Thyroid gland (tissue), 4 donors: Measurements from ENCODE around the gene INO80C. TPM values are rescaled to one million over a fixed set of nuclear protein-coding genes. Genes with fewer than 3 reads are reported as not detected.
"Not testable (repeated sequence)": the region's sequence is repeated elsewhere in the genome, so short reads cannot be mapped to it uniquely, and the experiment has no call there.

Experiments
- DNase-seq, 2 donors: peaks; one replicate each; pipeline ENCODE4 v3.0.0-alpha.2; 2019
- H3K27ac ChIP-seq, 3 donors: fragments of 200-600 bp; sonication (generic); 1 replicate in 2 of 3; 2 replicates in 1 of 3; pipeline ENCODE4 v1.5.1; 2016 to 2019; ENCODE audit warnings: mild to moderate bottlenecking in 1 of 3, moderate library complexity in 1 of 3
- H3K27me3 ChIP-seq: fragments of 200-600 bp; sonication (generic); one replicate; pipeline ENCODE4 v1.5.1; 2019
- H3K36me3 ChIP-seq, 2 donors: fragments of 200-600 bp; sonication (generic); one replicate each; pipeline ENCODE4 v1.5.1; 2016 to 2019
- H3K4me1 ChIP-seq, 2 donors: fragments of 200-600 bp; sonication (generic); one replicate each; pipeline ENCODE4 v1.5.1; 2017 to 2019
- H3K4me3 ChIP-seq, 3 donors: fragments of 200-600 bp; sonication (generic); replicated peaks in 1 of 3; 1 replicate in 2 of 3; 2 replicates in 1 of 3; pipeline ENCODE4 v1.5.1; 2016; ENCODE audit warnings: mild to moderate bottlenecking in 1 of 3
- H3K9me3 ChIP-seq: fragments of 200-600 bp; sonication (generic); one replicate; pipeline ENCODE4 v1.5.1; 2017
- POLR2A ChIP-seq, 2 donors: fragments of 450-650 bp; IDR thresholded peaks; one replicate each; pipeline ENCODE4 v1.6.1; 2017; ENCODE audit warnings: antibody characterized with exemption in 2 of 2, mild to moderate bottlenecking in 2 of 2, moderate library complexity in 1 of 2
- WGBS, 2 donors: methylation state at CpG; one replicate each; pipeline ENCODE4 v1.1.5; 2017; 5-methylcytosine and 5-hydroxymethylcytosine counted together
- intact Hi-C: fragments of 100-400 bp; cut with DNase I; formaldehyde crosslinking; loops from one replicate; pipeline ENCODE4 v1.15.1; 2023
- total RNA-seq, 4 donors: library from RNA; depleted of rRNA; stranded (reverse); fragments of >200 nt; gene quantifications; one replicate each; pipeline ENCODE4 v1.2.3, GENCODE V29; 2016
- TF ChIP-seq, protein P1 (sequence below), 6 experiments: fragments of 200-600 bp in 3 of 6; fragments of 450-650 bp in 3 of 6; sonication (generic) in 3 of 6; IDR thresholded peaks; one replicate each; pipeline ENCODE4 v1.5.1; 2016 to 2019; ENCODE audit warnings: antibody characterized with exemption in 6 of 6, mild to moderate bottlenecking in 2 of 6, inconsistent platforms in 1 of 6, moderate library complexity in 1 of 6

The INO80C gene
- total RNA-seq, 4 donors from 2014 or later = 5.1 to 19.3 (median 8.2) TPM

DNA sequence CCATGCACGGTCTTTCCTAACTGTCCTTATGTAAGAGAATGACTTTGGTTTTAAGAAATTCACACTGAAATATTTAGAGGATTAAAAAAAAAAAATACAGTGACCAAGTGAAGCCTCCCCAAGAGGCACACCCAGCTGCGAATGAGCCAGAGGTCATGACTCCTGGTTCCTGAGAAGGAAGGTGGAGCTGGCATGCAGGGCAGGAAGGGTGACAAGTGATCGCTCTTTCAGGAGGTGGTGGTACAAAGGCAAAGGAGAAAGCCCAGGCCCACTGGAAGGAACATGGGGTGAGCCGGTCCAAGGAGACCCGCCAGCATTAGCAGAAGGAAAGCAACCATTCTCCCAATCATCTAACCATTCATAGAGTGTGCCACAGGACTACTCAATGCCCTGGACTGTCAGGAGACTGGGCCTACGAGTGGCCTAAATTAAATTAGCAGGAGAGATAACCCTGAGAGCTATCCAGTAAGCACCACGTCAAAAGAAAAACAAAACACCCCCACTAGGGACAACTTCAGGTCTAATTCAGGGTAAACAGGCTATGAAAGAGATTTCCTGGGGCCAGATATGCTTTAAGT, 7.8 kb downstream of the INO80C start:
- H3K27me3 ChIP-seq = no peaks in the 10 kb centered on the region
- H3K27ac ChIP-seq = no peak overlapping the region
- H3K9me3 ChIP-seq = no peaks in the 10 kb centered on the region
- H3K4me3 ChIP-seq = no peak overlapping the region
- TF ChIP-seq, protein P1, sequence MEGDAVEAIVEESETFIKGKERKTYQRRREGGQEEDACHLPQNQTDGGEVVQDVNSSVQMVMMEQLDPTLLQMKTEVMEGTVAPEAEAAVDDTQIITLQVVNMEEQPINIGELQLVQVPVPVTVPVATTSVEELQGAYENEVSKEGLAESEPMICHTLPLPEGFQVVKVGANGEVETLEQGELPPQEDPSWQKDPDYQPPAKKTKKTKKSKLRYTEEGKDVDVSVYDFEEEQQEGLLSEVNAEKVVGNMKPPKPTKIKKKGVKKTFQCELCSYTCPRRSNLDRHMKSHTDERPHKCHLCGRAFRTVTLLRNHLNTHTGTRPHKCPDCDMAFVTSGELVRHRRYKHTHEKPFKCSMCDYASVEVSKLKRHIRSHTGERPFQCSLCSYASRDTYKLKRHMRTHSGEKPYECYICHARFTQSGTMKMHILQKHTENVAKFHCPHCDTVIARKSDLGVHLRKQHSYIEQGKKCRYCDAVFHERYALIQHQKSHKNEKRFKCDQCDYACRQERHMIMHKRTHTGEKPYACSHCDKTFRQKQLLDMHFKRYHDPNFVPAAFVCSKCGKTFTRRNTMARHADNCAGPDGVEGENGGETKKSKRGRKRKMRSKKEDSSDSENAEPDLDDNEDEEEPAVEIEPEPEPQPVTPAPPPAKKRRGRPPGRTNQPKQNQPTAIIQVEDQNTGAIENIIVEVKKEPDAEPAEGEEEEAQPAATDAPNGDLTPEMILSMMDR (IDR thresholded peaks at IDR 0.05) = no peak
- no peaks in the 10 kb centered on the region for H3K36me3 ChIP-seq
- H3K4me1 ChIP-seq = no peaks in the 10 kb centered on the region
- no peak for DNase-seq
- 86 to 87% methylated on average over 7 of the region's 7 CpGs for WGBS, 2 donors
- intact Hi-C loops = no loop called here

DNA sequence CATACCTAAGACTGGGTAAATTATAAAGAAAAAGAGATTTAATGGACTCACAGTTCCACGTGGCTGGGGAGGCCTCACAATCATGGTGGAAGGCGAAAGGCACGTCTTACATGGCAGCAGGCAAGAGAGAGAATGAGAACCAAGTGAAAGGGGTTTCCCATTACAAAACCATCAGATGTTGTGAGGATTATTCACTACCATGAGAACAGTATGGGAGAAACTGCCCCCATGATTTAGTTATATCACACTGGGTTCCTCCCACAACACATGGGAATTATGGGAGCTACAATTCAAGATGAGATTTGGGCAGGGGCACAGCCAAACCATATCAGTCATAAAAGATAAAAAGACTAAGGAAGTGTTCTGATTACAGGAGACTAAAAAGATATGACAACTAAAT, 8.5 kb downstream of the INO80C start:
- WGBS, 2 donors = 93 to 95% methylated on average over 3 of the region's 3 CpGs
- H3K4me1 ChIP-seq, H3K27me3 ChIP-seq, H3K36me3 ChIP-seq, DNase-seq, H3K4me3 ChIP-seq, H3K27ac ChIP-seq, intact Hi-C loops, H3K9me3 ChIP-seq: not testable (repeated sequence)

DNA sequence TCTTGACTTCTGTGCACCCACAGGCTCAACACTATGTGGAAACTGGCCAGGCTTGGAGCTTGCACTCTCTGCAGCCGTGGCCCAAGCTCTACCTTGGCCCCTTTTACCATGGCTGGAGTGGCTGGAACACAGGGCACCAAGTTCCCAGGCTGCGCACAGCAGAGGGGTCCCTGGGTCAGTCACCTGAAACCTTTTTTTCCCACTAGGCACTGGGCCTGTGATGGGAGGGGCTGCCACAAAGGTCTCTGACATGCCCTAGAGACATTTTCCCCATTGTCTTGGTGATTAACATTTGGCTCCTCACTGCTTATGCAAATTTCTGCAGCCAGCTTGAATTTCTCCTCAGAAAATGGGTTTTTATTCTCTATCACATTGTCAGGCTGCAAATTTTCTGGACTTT, 9.4 kb downstream of the INO80C start:
- H3K4me3 ChIP-seq, H3K4me1 ChIP-seq, intact Hi-C loops, H3K9me3 ChIP-seq, H3K27ac ChIP-seq, H3K36me3 ChIP-seq, H3K27me3 ChIP-seq, DNase-seq: not testable (repeated sequence)
- 83 to 93% methylated on average over 1 to 2 of the region's 2 CpGs for WGBS, 2 donors

DNA sequence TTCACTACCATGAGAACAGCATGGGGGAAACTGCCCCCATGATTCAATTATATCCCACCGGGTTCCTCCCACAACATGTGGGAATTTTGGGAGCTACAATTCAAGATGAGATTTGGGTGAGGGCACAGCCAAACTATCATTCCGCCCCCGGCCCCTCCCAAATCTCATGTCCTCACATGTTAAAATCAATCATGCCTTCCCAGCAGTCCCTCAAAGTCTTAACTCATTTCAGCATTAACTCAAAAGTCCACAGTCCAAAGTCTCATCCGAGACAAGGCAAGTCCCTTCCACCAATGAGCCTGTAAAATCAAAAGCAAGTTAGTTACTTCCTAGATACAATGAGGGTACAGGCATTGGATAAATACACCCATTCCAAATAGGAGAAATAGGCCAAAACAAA, 10.2 kb downstream of the INO80C start:
- H3K36me3 ChIP-seq, H3K4me3 ChIP-seq, intact Hi-C loops, DNase-seq, H3K27me3 ChIP-seq, H3K9me3 ChIP-seq, H3K4me1 ChIP-seq, H3K27ac ChIP-seq: not testable (repeated sequence)
- WGBS, 2 donors = 98 to 99% methylated on average over 4 of the region's 4 CpGs

DNA sequence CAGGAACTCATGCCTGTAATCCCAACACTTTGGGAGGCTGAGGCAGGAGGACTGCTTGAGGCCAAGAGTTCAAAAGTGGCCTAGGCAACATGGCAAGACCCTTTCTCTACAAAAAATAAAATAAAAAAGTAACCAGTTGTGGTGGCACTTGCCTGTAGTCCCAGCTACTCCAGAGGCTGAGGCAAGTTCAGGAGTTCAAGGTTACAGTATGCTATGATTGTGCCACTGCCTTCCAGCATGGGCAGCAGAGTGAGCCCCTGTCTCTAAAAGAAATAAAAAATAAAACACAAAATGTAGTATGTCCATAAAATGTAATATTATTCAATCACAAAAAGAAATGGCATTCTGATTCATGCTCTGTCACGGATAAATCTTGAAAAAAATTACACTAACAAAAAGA, 11.9 kb downstream of the INO80C start:
- DNase-seq = no peak
- Histone ChIP-seq H3K27ac (no peak overlapping the region), H3K4me1 (peaks cover under 1 to 3% of the 10 kb centered on the region in 2 donors), H3K36me3 (no peaks in the 10 kb centered on the region), H3K27me3 (no peaks in the 10 kb centered on the region), H3K4me3 (no peak overlapping the region), H3K9me3 (no peaks in the 10 kb centered on the region)
- intact Hi-C loops = no loop called here
- no peak for TF ChIP-seq POLR2A (IDR thresholded peaks at IDR 0.05)
- TF ChIP-seq, protein P1 (IDR thresholded peaks at IDR 0.05) = no peak
- 94% methylated on average over 1 of the region's 1 CpG for WGBS, 2 donors

DNA sequence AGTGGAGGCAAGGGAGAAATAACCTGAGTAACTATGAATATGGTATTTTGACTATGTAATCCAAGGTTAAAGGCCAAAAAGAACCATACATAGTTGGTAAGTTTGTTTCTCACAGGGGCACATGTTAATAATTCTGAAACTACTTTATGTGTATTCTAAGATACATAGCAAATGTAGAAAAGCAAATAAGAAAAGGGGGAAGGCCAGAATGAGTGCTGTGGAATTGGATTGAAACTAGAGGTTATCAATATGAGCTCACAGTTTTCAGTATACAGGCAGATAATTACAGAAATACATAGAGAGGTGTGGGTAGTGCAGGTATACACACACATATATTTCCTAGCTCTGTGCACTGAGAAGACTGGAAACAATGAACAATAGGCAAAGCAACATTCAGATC, 13.7 kb downstream of the INO80C start:
- Histone ChIP-seq H3K27me3 (no peaks in the 10 kb centered on the region), H3K4me1 (peaks cover 12% of the 10 kb centered on the region in 2 donors), H3K9me3 (no peaks in the 10 kb centered on the region), H3K4me3 (no peak overlapping the region), H3K27ac (no peak overlapping the region), H3K36me3 (no peaks in the 10 kb centered on the region)
- TF ChIP-seq POLR2A (IDR thresholded peaks at IDR 0.05) = no peak
- TF ChIP-seq, protein P1 (IDR thresholded peaks at IDR 0.05) = no peak
- no peak for DNase-seq
- intact Hi-C loops = no loop called here

DNA sequence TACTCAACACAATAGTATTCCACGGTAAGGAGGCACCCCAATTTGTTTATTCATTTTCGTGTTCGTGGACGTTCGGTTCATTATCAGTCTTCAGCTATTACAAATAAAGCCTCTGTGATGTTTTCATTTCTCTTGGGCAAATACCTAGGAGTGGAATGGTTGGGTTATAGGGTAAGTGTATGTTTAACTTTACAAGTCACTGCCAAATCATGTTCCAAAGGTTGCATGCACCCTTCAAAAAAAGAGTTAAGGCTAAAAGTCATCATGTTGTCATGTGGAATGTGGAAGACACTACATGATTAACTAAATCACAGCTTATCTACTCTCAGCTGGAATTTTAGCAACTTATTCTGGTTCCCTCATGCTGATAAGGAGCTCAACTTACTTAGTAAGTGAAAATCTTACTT, 15.8 kb downstream of the INO80C start:
- Histone ChIP-seq H3K4me1 (peaks cover 12 to 19% of the 10 kb centered on the region in 2 donors), H3K9me3 (no peaks in the 10 kb centered on the region), H3K4me3 (no peak overlapping the region), H3K27me3 (no peaks in the 10 kb centered on the region), H3K27ac (no peak overlapping the region), H3K36me3 (no peaks in the 10 kb centered on the region)
- DNase-seq = no peak
- intact Hi-C loops = no loop called here
- no peak for TF ChIP-seq POLR2A (IDR thresholded peaks at IDR 0.05)
- TF ChIP-seq, protein P1 (IDR thresholded peaks at IDR 0.05) = no peak
- 91 to 93% methylated on average over 5 of the region's 5 CpGs for WGBS, 2 donors
